ENCODE results near the gene TNK1.
"Not testable (repeated sequence)": the region's sequence is repeated elsewhere in the genome, so short reads cannot be mapped to it uniquely, and the experiment has no call there.

Gene TNK1

DNA sequence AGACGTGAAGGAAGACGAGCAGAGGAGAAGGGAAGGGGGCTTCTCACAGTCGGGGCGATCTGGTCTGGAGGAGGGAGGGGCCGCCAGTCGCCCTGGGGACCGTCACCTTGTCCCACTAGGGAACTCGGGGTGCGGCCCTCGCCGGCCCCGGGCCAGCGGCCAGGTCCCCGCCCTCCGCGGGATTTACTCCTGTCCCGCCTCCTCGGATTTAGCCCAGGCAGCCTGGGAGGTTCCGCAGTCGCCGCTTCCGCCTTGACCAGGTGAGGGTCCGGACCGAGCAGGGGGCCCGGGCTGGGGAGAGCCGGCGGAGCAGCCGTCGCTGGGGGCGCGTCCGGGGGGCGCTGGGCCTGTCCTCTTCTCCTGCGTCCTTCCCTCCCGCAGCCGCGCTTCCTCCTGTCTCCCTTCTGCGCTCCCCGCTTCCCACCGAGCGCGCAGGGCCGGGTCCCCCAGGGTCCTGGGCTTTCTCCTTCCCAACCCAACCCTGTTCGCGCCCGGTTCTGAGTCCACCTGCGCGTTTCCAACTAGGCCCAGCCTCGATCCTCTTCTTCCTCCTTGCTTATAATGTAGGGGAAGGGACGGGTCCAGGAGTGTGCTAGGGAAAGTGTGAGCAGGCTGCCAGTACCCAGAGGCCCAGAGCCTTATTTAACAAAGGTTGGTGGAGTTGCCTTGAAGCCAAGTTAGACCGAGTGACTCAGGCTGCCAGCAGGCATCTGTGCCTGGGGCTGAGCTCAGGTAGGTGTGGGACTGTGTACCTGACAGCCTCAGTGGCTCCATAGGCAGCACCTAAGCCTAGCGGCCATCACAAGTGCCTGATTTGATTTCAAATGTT is at the start of gene TNK1:
Gene TNK1 (plus strand): TSS at position 235 of the 829 bp plus-strand sequence. CDS start 1,838 bp downstream, outside the sequence.
- DNase-seq: no peak

DNA sequence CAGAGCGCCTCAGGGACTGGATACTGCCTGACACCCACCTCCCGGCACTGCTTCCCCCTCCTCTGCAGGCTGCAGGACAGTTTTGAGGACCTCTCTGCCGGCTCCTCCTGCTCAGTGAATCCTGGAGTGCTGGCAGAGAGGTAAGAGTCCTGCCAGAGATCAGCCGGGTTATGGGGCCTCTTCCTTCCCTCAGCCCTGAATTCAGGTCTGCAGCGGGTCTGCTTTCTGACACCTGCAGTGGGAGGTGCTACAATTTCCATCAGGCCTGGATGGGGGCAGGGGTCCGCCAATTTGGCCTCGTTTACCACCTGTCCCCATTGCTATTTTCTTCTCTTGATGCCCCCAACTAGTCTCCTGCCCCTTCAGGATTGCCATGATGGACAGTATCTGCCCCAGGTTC is 48.8 kb upstream of the TNK1 start:
- DNase-seq: no peak

DNA sequence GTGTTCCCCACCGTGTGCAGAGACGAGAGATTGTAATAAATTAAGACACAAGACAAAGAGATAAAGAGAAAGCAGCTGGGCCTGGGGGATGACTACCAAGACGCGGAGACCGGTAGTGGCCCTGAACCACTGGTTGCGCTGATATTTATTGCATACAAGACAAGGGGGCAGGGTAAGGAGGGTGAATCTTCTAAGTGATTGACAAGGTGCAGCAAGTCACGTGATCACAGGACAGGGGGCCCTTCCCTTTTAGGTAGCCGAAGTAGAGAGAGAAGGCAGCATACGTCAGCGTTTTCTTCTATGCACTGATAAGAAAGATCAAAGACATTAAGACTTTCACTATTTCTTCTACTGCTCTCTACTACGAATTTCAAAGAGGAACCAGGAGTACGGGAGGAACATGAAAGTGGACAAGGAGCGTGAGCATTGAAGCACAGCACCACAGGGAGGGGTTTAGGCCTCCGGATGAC is 48.3 kb upstream of the TNK1 start:
- DNase-seq: not testable (repeated sequence)

DNA sequence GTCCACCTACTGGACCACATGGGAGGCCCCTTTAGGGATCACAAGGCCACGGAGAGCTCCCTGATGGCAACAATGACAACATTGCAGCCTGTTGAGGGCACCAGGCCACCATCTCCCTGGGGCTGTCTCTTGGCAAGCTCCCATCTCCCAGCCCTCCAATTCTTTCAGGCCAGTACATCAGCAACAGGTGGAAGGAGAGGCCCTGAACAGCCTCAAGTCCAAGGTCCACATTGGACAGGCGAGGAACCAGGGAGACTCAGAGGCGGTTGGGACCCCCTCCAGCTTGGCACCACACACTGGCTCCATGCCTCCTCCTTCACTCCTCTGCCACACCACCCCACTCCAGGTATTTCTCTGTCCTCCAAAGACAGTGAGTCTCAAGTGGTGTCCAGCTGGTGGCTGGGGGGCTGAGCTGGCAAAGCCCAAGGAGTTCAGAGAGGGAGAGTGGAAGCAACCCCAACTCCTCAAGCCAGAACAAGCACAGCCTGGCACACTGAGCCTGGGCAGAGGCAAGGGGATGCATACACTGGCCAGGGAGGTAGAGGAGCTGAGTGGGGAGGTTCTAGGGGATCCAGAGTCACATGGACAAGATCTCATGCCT is 45.9 kb upstream of the TNK1 start:
- DNase-seq: no peak

DNA sequence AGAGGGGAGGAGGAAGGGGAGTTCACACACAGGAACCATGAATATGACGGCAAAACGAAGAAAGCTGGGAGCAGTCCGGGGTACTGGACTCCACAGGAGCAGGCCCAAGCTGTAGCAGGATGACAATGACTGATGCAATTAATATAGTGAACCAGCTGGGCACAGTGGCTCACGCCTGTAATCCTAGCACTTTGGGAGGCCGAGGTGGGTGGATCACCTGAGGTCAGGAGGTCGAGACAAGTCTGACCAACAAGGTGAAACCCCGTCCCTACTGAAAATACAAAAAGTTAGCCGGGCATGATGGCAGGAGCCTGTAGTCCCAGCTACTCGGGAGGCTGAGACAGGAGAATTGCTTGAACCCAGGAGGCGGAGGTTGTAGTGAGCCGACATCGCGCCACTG is 45.1 kb upstream of the TNK1 start:
- not testable (repeated sequence) for DNase-seq

DNA sequence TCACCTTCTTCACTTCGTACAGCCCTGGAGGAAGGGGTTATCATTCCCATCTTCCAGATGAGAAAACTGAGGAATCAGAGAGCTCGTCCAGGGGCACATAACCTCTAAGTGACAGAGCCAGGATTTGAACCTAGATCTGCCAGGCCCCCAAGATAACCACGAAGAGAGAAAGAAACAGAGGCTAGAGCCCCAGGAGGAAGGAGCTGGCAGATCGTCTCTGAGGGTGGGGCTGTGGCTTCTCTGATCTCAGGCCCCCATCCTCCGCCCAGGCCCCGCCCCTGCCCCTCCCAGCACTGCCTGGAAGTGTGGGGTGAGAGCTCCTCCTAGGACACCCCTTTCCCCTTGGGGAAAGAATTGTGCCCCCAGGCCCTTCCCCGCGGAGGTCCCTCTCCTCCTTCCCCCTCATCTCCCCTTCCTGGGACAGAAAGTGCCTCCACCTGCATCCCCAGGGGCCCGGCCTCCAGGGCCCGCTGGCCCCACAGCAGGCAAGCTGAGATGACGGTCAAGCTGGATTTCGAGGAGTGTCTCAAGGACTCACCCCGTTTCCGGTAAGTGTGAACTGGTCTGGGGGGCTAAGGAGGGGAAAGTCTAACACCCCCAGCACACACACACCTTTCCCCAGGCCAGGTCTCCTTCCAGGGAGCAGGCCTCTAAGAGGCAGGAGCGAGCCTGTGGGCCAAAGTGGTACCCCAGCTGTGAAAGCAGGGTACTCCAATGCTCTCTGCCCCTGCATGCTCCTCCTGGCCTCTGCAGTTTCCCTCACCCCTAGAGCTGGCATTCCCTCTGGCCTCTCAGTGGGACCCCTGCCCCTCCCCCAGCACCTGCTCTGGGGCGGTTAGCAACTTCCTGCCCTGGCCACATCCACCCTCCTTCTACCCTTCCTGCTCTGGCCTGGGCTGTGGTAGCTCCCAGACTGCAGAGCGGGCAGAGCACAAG is 44.4 kb upstream of the TNK1 start, which contains the start of gene ACAP1:
Gene ACAP1 (plus strand): TSS at position 290 of the 936 bp plus-strand sequence. CDS start 206 bp downstream, at position 496.
- DNase-seq: no peak

DNA sequence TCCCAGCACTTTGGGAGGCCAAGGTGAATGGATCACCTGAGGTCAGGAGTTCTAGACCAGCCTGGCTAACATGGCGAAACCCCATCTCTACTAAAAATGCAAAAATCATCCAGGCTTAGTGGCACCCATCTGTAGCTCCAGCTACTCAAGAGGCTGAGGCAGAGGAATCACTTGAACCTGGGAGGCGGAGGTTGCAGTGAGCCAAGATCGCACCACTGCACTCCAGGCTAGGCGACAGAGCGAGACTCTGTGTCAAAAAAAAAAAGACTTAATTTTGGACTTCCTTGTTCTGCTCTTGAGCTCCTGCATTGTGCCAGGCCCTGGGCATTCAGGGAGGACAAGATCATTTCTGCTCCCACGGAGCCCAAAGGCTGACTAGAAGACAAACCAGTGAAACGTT is 43.3 kb upstream of the TNK1 start:
- not testable (repeated sequence) for DNase-seq

DNA sequence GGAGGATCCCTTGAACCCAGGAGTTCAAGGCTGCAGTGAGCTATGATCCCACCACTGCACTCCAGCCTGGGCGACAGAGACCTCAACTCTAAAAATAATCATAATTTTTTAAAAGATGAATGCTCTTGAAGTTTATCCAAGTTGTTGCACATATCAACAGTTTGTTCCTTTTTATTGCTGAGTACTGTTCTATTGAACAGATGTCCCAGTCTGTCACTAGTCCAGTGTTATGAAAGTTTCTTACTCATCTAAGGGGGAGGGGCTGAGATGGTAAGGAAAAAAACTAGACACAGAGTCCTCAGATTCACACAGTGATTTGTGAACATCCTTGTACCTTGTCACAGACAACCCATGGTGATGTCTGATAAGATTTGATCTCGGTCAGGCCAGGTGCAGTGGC is 40.7 kb upstream of the TNK1 start:
- no peak for DNase-seq

DNA sequence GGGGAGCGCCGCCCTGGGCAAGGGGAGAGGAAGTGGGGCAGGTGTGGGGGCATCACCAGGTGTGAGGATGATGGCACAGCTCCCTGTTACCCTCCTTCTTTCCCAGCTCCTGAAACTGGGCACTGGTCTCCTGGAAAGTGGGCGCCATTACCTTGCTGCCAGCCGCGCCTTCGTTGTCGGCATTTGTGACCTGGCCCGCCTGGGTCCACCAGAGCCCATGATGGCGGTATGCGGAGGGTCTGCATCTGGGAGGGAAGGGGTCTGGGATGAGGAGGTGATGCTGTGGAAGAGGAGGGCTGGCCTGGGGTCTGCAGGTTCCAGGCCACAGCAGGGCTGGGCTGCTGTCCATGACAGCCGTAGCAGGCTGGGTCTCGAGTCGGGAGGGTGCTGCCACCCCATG is 39.0 kb upstream of the TNK1 start:
- DNase-seq: no peak

DNA sequence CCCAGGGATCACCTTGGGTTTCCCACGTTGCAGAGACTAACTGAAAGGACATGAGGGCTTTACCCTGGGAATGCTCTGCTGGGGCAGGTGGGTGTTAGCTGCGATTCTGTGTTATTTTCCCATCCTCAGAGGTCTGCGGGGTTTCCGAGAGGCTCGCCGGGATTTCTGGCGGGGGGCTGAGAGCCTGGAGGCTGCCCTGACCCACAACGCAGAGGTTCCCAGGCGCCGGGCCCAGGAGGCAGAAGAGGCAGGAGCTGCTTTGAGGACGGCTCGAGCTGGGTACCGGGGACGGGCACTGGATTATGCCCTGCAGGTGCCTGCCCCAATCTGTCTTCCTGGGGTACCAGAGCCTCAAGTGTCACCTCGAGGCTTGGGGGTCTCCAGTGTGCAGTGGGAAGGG is 37.6 kb upstream of the TNK1 start:
- DNase-seq: no peak

DNA sequence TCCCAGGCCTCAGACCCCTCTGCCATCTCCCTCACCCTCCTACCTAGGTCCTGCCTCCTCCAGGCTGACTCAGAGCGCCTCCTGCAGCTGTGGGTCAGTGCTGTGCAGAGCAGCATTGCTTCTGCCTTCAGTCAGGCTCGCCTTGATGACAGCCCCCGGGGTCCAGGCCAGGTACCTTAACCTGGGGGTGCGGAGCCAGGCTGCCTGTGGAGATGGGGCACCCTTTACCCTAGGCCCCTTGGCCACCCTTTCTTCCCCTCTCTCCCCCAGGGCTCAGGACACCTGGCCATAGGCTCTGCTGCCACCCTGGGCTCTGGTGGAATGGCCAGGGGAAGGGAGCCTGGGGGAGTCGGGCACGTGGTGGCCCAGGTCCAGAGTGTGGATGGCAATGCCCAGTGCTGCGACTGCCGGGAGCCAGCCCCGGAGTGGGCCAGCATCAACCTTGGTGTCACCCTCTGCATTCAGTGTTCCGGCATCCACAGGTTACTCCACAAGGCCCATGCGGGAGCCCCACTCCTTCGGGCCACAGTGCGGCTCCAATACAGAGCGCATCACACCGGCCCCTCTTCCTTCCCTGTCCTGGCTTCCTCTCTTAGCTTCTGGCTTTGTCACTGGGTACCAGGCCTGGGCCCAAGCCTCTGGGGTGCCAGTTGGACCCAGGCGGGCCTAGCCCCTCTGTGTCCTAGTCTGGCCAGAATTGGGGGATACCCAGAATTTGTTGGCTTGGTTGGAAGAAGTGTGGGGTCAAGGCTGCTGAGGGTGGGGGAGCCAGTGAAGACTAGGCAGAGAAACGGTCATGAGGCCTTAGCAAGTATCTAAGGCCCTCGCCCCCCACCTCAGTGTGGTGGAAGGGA is 33.9 kb upstream of the TNK1 start:
- no peak for DNase-seq

DNA sequence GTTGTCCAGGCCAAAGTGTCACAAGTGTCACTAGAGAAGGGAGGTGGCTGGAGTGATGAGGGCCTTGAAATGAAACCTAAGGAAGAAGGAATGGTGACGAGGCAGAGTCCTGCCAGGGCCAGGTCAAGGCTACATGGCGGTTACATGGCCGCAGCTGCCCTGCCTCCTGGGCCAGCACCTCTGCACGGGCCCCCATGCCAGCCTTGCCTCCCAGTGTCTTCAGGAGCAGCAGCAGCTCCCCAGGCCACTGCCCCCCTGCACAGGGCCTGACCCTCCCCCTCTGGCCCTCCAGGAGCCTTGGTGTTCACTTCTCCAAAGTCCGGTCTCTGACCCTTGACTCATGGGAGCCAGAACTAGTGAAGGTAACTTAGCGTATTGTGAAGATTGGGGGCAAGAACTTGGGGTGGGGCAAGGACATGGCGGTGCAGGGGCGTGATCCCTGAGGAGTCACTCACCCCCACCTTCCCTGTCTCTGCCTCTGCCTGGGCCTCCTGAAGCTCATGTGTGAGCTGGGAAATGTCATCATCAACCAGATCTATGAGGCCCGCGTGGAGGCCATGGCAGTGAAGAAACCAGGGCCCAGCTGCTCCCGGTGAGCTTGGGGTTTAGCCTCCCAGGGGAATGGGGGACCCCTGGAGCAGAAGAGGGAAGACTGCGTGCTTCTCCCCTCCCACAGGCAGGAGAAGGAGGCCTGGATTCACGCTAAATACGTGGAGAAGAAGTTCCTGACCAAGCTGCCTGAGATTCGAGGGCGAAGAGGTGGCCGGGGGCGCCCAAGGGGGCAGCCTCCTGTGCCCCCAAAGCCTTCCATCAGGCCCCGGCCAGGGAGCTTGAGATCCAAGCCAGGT is 33.0 kb upstream of the TNK1 start:
- no peak for DNase-seq

DNA sequence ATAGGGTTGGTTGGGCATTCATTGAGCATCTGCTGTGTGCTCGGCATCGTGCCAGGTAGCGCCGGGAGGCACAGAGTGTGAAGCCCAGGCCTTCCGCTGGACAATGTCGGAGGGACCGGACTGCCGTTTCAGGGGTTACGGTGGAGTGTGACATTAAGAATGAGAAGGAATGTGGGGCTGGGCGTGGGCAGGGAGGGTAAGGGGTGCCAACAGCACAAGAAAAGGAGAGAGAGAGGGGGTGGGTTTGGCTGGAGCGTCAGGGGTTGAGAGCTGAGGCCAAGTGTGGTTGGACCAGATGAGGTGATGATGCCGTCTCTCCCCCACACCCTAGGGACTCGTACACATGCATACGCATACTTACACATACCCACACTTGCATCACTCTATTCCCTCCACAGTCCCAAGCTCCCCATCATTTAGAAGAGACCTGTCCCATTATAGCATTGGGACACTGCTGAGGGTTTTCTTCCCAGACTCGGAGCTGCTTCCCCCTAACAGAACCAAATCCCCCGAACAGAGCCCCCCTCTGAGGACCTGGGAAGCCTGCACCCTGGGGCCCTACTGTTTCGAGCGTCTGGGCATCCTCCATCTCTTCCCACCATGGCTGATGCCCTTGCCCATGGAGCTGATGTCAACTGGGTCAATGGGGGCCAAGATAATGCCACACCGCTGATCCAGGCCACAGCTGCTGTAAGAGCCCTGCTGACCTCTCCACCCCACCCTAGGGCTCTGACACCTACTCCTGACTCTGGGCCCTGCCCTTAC is 32.2 kb upstream of the TNK1 start:
- DNase-seq: no peak

DNA sequence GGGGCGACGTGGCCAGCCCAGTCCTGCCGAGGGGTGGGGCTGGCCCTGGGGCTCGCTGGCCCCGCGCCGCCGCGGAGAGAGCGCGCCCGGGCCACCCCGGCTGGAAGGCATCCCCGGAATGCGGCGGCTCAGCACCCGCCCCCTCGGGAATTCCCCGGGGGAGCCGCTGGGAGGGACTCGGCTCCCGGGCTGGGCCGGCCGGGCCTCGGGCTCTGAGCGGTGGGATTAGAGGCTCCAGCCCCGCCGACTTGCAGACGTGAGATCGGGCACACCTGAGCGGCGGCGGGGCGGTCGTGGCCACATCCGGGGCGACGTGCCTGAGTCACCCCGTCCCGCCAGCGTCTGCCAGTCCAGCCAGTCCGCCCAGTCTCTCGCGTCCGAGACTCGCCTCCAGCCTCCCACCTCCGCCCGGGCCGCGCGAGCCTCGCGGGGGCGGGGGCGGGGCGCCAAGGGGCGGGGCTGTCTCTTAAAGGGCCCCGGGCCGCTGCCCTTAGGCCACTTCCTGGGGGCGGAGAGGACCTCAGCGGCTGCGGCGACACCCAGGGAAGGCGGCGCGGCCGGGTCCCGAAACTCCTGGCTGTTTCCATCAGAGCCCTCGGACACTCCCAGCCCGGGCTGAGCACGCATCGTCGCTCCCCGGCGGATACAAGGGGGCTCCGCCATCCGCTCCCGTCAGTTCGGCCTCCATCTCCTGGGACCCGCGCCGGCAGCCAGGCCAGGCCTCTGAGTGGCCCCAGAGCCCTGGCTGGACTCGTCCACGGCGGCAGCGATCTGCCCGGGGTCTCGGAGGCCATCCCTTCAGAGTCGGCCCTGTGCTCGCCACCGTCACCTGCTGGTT is 29.0 kb upstream of the TNK1 start, which contains the start of gene KCTD11:
Gene KCTD11 (plus strand): TSS at position 498 of the 838 bp plus-strand sequence.
- DNase-seq: no peak

DNA sequence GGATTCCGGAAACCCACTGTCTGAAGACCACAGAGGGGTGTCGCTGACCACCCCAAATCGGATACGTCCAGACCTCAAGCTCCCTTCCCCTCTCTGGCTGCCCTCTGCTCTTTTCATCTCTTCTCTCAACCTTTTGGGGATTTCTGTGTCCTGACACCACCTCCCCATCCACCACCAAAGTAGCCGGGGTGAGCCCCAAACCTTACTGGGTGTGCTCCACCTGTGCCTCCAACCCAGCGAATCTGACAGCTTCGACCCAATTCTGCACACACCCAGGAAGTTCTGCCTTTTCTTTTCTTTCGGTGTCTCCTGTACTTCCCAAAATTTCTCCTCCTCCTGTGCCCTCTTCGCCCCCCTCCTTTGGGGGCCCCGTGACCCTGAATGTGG is 28.4 kb upstream of the TNK1 start:
- no peak for DNase-seq

DNA sequence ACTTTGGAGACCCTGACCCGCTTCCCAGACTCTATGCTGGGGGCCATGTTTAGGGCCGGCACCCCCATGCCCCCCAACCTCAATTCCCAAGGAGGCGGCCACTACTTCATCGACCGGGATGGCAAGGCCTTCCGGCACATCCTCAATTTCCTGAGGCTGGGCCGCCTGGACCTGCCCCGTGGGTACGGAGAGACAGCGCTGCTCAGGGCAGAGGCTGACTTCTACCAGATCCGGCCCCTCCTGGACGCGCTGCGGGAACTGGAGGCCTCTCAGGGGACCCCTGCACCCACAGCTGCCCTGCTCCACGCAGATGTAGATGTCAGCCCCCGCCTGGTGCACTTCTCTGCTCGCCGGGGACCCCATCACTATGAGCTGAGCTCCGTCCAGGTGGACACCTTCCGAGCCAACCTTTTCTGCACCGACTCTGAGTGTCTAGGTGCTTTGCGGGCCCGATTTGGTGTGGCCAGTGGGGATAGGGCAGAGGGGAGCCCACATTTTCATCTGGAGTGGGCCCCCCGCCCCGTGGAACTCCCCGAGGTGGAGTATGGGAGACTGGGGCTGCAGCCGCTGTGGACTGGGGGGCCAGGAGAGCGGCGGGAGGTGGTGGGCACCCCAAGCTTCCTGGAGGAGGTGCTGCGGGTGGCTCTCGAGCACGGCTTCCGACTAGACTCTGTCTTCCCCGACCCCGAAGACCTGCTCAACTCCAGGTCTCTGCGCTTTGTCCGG is 27.8 kb upstream of the TNK1 start:
- no peak for DNase-seq

DNA sequence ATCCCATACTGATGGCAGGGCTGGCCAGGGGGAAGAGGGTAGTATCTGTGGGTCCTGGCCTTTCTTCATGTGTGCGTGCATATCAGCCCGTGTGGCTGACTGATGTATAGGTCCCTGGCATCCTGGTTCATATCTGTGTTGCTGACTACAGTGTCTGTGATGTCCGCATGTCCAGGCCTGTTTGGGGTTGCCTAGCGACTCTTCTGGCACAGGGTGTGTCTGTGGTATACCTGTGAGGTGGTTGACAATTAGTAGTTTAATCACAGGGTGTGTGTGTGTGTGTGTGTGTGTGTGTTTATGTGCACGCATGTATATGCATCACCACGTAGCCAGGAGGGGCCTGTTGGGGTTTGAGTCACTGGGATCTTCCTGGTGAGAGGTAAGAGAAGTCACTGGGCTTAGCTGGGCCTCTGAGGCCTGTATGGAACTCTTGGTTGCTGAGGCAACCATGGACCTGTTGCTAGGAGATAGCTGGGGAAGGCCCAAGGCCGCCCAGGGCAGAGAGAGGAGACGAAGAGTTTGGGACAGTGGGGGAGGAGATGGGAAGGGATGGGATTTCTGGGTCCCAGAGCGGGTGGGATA is 26.5 kb upstream of the TNK1 start:
- peak; percentile 11 for DNase-seq

DNA sequence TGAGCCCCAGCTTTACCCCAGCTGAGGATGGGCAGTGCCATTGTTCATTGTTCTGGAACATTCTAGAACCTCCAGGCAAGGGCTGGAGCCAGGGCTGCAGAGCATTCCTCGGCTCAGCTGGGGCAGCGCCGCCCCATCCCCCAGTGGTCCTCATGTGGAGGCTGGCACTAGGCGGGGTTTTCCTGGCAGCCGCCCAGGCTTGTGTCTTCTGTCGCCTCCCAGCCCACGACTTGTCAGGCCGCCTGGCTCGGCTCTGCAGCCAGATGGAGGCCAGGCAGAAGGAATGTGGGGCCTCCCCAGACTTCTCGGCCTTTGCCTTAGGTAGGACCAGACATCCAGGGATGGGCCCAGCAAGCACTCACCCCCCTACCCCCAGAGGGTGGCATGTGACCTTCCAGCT is 25.8 kb upstream of the TNK1 start, which contains the start of gene TMEM95:
Gene TMEM95 (plus strand): TSS at position 104 of the 400 bp plus-strand sequence. CDS start 49 bp downstream, at position 153.
- peak; percentile 57 for DNase-seq

Data from NCI-H1694 (cell line).